Measurements from ENCODE around the gene FCRL6. TPM values are rescaled to one million over a fixed set of nuclear protein-coding genes. Genes with fewer than 3 reads are reported as not detected.

The FCRL6 gene
- total RNA-seq, 4 donors from 2014 or later = 0.71 to 1.1 TPM; not detected in 2

GRCh38 chr1:159857889-159858288, 55.7 kb downstream of the FCRL6 start:
- Histone ChIP-seq H3K27me3 (no peaks in the 10 kb centered on the region), H3K4me3 (replicated peaks in 1 of 3) (no peak overlapping the region), H3K36me3 (no peaks in the 10 kb centered on the region), H3K9me3 (no peaks in the 10 kb centered on the region), H3K4me1 (peaks cover 9 to 13% of the 10 kb centered on the region in 2 donors), H3K27ac (no peak overlapping the region)
- DNase-seq = no peak
- intact Hi-C loops (cut with DNase I) = no loop called here
- no peak for TF ChIP-seq CTCF (IDR thresholded peaks at IDR 0.05)
- TF ChIP-seq POLR2A (IDR thresholded peaks at IDR 0.05) = no peak
- 77 to 94% methylated on average over 6 of the region's 6 CpGs for WGBS, 2 donors

GRCh38 chr1:159859767-159860322, 57.7 kb downstream of the FCRL6 start:
- no peaks in the 10 kb centered on the region for H3K27me3 ChIP-seq
- H3K9me3 ChIP-seq = no peaks in the 10 kb centered on the region
- H3K27ac ChIP-seq = no peak overlapping the region
- H3K36me3 ChIP-seq = no peaks in the 10 kb centered on the region
- 80% methylated on average over 6 to 7 of the region's 7 CpGs for WGBS, 2 donors
- DNase-seq = no peak
- no peak overlapping the region for H3K4me3 ChIP-seq (replicated peaks in 1 of 3)
- peaks cover 3 to 6% of the 10 kb centered on the region in 2 donors for H3K4me1 ChIP-seq
- no peak for TF ChIP-seq CTCF (IDR thresholded peaks at IDR 0.05)
- no peak for TF ChIP-seq POLR2A (IDR thresholded peaks at IDR 0.05)
- intact Hi-C loops (cut with DNase I) = no loop called here

DNA sequence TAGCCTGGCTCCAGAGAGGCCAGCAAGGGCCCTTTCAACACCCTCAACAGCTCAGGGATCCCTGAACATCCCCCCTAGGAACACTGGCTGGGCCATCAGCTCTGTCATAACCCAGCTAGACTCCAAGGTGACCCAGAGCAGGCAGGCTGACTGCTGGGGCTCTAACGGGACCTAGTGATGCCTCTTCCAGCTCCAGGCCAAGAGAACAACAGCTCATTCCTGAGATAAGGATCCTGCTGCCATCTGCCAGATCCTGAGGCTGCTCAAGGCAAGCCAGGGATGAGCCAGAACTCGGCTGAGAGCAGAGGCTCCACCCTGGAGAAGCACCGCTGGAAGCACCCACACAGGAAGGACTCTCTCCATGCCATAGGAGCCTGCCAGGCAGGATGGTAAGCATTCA, 58.3 kb downstream of the FCRL6 start:
- peaks cover 1 to 4% of the 10 kb centered on the region in 2 donors for H3K4me1 ChIP-seq
- TF ChIP-seq POLR2A (IDR thresholded peaks at IDR 0.05) (no peak), CTCF (IDR thresholded peaks at IDR 0.05) (no peak)
- H3K27ac ChIP-seq = no peak overlapping the region
- H3K4me3 ChIP-seq (replicated peaks in 1 of 3) = no peak overlapping the region
- H3K27me3 ChIP-seq = no peaks in the 10 kb centered on the region
- 21 to 80% methylated on average over 1 to 2 of the region's 3 CpGs for WGBS, 2 donors
- H3K9me3 ChIP-seq = no peaks in the 10 kb centered on the region
- no peak for DNase-seq
- intact Hi-C loops (cut with DNase I) = no loop called here
- H3K36me3 ChIP-seq = no peaks in the 10 kb centered on the region

- Histone ChIP-seq H3K4me1 (no peaks in the 10 kb centered on the region), H3K9me3 (no peaks in the 10 kb centered on the region), H3K4me3 (replicated peaks in 1 of 3) (no peak overlapping the region), H3K27me3 (no peaks in the 10 kb centered on the region), H3K27ac (no peak overlapping the region), H3K36me3 (no peaks in the 10 kb centered on the region)
- no peak for DNase-seq
- WGBS, 2 donors = 71 to 81% methylated on average over 8 of the region's 8 CpGs
- TF ChIP-seq POLR2A (IDR thresholded peaks at IDR 0.05) (no peak), CTCF (IDR thresholded peaks at IDR 0.05) (no peak)
- intact Hi-C loops (cut with DNase I) = no loop called here
Measured at GRCh38 chr1:159861218-159861617, 59.1 kb downstream of the FCRL6 start.

- Histone ChIP-seq H3K4me3 (replicated peaks in 1 of 3) (no peak overlapping the region), H3K27ac (no peak overlapping the region), H3K4me1 (no peaks in the 10 kb centered on the region), H3K27me3 (no peaks in the 10 kb centered on the region), H3K9me3 (no peaks in the 10 kb centered on the region), H3K36me3 (no peaks in the 10 kb centered on the region)
- intact Hi-C loops (cut with DNase I) = no loop called here
- no peak for TF ChIP-seq CTCF (IDR thresholded peaks at IDR 0.05)
- no peak for TF ChIP-seq POLR2A (IDR thresholded peaks at IDR 0.05)
- DNase-seq = no peak
- 74 to 79% methylated on average over 4 to 5 of the region's 5 CpGs for WGBS, 2 donors
Measured at GRCh38 chr1:159862031-159862430, 59.9 kb downstream of the FCRL6 start.

All from thyroid gland (tissue), 4 donors.